K562 (cell line): ENCODE data around the gene GPR162. TPM values are rescaled to one million over a fixed set of nuclear protein-coding genes. Genes with fewer than 3 reads are reported as not detected.

Experiments
- ATF6 ChIP-seq: sonication (generic); formaldehyde crosslinking; IDR thresholded peaks from 2 replicates; pipeline ENCODE4 v1.4.0; 2020; ENCODE audit warnings: mild to moderate bottlenecking, missing genetic modification reagents
- ATF7 ChIP-seq: fragments of 450-650 bp; IDR thresholded peaks from 2 replicates; pipeline ENCODE4 v1.7.1; 2014; ENCODE audit warnings: mild to moderate bottlenecking, moderate library complexity
- CBX2 ChIP-seq: fragments of 200-600 bp; sonication (generic); IDR thresholded peaks from one replicate; pipeline ENCODE4 v1.6.1; 2012; ENCODE audit warnings: mild to moderate bottlenecking, low read length, inconsistent platforms; ENCODE audit not compliant: insufficient read depth, poor library complexity, severe bottlenecking
- ESRRA ChIP-seq: fragments of 450-650 bp; IDR thresholded peaks from 2 replicates; pipeline ENCODE4 v1.6.1; 2014; ENCODE audit warnings: low read depth, mild to moderate bottlenecking, moderate library complexity, borderline replicate concordance
- MEIS2 ChIP-seq: fragments of 450-650 bp; IDR thresholded peaks from 2 replicates; pipeline ENCODE4 v1.6.1; 2014; ENCODE audit warnings: mild to moderate bottlenecking; ENCODE audit not compliant: partially characterized antibody
- MTA3 ChIP-seq: fragments of 450-650 bp; formaldehyde crosslinking; IDR thresholded peaks from 2 replicates; pipeline ENCODE4 v1.6.1; 2017; ENCODE audit warnings: mild to moderate bottlenecking, borderline replicate concordance
- MYBL2 ChIP-seq, 2 experiments: fragments of 450-650 bp in 1 of 2; sonication (generic) in 1 of 2; formaldehyde crosslinking in 1 of 2; IDR thresholded peaks; 2 replicates each; pipeline versions ENCODE4 v1.6.1 to v1.8.1; 2017 to 2022; ENCODE audit warnings: borderline replicate concordance in 1 of 2, inconsistent platforms in 1 of 2, low read depth in 1 of 2, mild to moderate bottlenecking in 1 of 2, missing genetic modification reagents in 1 of 2, moderate library complexity in 1 of 2
- NKRF ChIP-seq: fragments of 450-650 bp; IDR thresholded peaks from 2 replicates; pipeline ENCODE4 v1.6.1; 2016; ENCODE audit warnings: borderline replicate concordance
- PHF8 ChIP-seq: fragments of 200-600 bp; sonication (generic); IDR thresholded peaks from 2 replicates; pipeline ENCODE4 v1.6.1; 2012; ENCODE audit warnings: mixed run types, mild to moderate bottlenecking, inconsistent platforms, low read length, moderate library complexity, borderline replicate concordance
- POLR2AphosphoS5 ChIP-seq: IDR thresholded peaks from 2 replicates; pipeline ENCODE4 v1.6.1; 2011; ENCODE audit warnings: mild to moderate bottlenecking, low read depth, low read length, moderate library complexity; ENCODE audit not compliant: control insufficient read depth, insufficient read depth
- REST ChIP-seq, 2 experiments: fragments of 450-650 bp; formaldehyde crosslinking in 1 of 2; IDR thresholded peaks; 2 replicates each; pipeline versions ENCODE4 v1.4.0 to v1.6.1; 2014 to 2020; ENCODE audit warnings: mild to moderate bottlenecking in 2 of 2, borderline replicate concordance in 1 of 2, low read depth in 1 of 2
- ZNF583 ChIP-seq: fragments of 250-450 bp; sonication (Bioruptor Pico); IDR thresholded peaks from 2 replicates; pipeline ENCODE4 v1.4.0; 2020
- ZNF79 ChIP-seq: fragments of 250-450 bp; sonication (Bioruptor Pico); IDR thresholded peaks from 2 replicates; pipeline ENCODE4 v1.4.0; 2020; ENCODE audit warnings: low read depth, mild to moderate bottlenecking, moderate library complexity
- polyA plus RNA-seq, 8 experiments: library from polyadenylated mRNA; depleted of rRNA in 4 of 8; stranded (reverse) in 5 of 8; unstranded in 3 of 8; fragments of >200 nt; fragmentation: Nextera tagmentation in 2 of 8; fragmentation: Illumina TruSeq in 1 of 8; extraction: Ambion mirVana in 2 of 8; extraction: Trizol in 1 of 8; gene quantifications; 2 replicates each; pipeline versions ENCODE4 v1.2.1 to v1.2.3, GENCODE V29; 2011 to 2014; ENCODE audit warnings: inconsistent platforms in 1 of 8, missing spikeins in 1 of 8
- total RNA-seq, 7 experiments: library from RNA; depleted of rRNA in 6 of 7; stranded (reverse); fragments of >200 nt in 6 of 7; fragmentation: Illumina TruSeq in 2 of 7; extraction: Trizol in 2 of 7; gene quantifications; 2 replicates each; pipeline versions ENCODE4 v1.2.1 to v1.2.3, GENCODE V29; 2011 to 2021; ENCODE audit warnings: low replicate concordance in 1 of 7

GPR162 gene
- total and polyA plus RNA-seq, 9 of the 15 experiments (the other 6 are each of a cell fraction or from before 2014, with no cell fraction given), result 0.65 to 1.8 (median 1.1) TPM; not detected in 2

- TF ChIP-seq CBX2, result no peak
- TF ChIP-seq ATF6 (CRISPR knock-in tag), result 0 out of 2 replicates have a peak, but pooled peaks have one; percentile 63
- TF ChIP-seq REST (IDR thresholded peaks at IDR 0.05; ENCODE audit: borderline replicate concordance), result no peak
- TF ChIP-seq REST (CRISPR knock-in tag; IDR thresholded peaks at IDR 0.05; ENCODE audit: low read depth), result no peak
- TF ChIP-seq ZNF583, result no peak
- peak; percentile 93 for TF ChIP-seq NKRF
- TF ChIP-seq ATF7, result peak; percentile 50; the same call in 1 of the 2 replicates
- 0 out of 2 replicates have a peak, but pooled peaks have one; percentile 3 for TF ChIP-seq ESRRA
- peak; percentile 81 for TF ChIP-seq MEIS2
- TF ChIP-seq PHF8, result peak; percentile 43
- peak; percentile 31; the same call in 1 of the 2 replicates for TF ChIP-seq POLR2AphosphoS5
- TF ChIP-seq MTA3, result 0 out of 2 replicates have a peak, but pooled peaks have one; percentile 23
- TF ChIP-seq MYBL2 (IDR thresholded peaks at IDR 0.05; ENCODE audit: low read depth), result peak; percentile 96
- peak; percentile 31; the same call in 1 of the 2 replicates for TF ChIP-seq MYBL2 (CRISPR knock-in tag; IDR thresholded peaks at IDR 0.05; ENCODE audit: borderline replicate concordance)
- no peak for TF ChIP-seq ZNF79 (CRISPR knock-in tag)
Measured at GRCh38 chr12:6851153-6851920, 29.7 kb downstream of the GPR162 start, which contains the start of gene CDCA3 (continued).
